Activated CD8-positive, alpha-beta T cell treated with anti-CD3 and anti-CD28 coated beads, Interleukin-2, amount 10 ng/mL, durations not matched to agents 7 days and 5 days (primary cell): Measurements from ENCODE around the gene KIF17. TPM values are rescaled to one million over a fixed set of nuclear protein-coding genes. Genes with fewer than 3 reads are reported as not detected.

Experiments used
- ATAC-seq: fragments of 150-1000 bp; cut with Tn5 transposase; one replicate; pipeline ENCODE4 v1.10.0; 2021; ENCODE audit warnings: moderate library complexity
- CTCF ChIA-PET: fragments of 350-600 bp; sonication (Branson Sonifier 250); formaldehyde crosslinking; loops from one replicate; lab custom pipeline; 2021; ENCODE audit warnings: antibody characterized with exemption; lab: Charles Lee
- POLR2A ChIA-PET: fragments of 350-600 bp; sonication (Branson Sonifier 250); formaldehyde crosslinking; loops from one replicate; lab custom pipeline; 2021; ENCODE audit warnings: antibody characterized with exemption; lab: Charles Lee
- DNase-seq: peaks from one replicate; pipeline ENCODE4 v3.0.0-alpha.2; 2020
- H3K27ac Mint-ChIP-seq: one replicate; pipeline ENCODE4 v1.8.0; 2021; ENCODE audit warnings: mild to moderate bottlenecking, mixed read lengths
- H3K27me3 Mint-ChIP-seq: one replicate; pipeline ENCODE4 v1.8.0; 2021; ENCODE audit warnings: low read depth, mixed read lengths
- H3K36me3 Mint-ChIP-seq: one replicate; pipeline ENCODE4 v1.8.0; 2021; ENCODE audit warnings: low read depth, mixed read lengths
- H3K4me1 Mint-ChIP-seq: one replicate; pipeline ENCODE4 v1.8.0; 2021; ENCODE audit warnings: low read depth, mixed read lengths
- H3K4me3 Mint-ChIP-seq: one replicate; pipeline ENCODE4 v1.8.0; 2021; ENCODE audit warnings: mild to moderate bottlenecking, mixed read lengths
- H3K9me3 Mint-ChIP-seq: one replicate; pipeline ENCODE4 v1.8.0; 2022; ENCODE audit warnings: mixed read lengths; ENCODE audit not compliant: insufficient read depth
- total RNA-seq, 2 experiments: library from RNA; stranded (reverse); gene quantifications; one replicate each; pipeline ENCODE4 v1.2.3, GENCODE V29; 2021

KIF17 gene
- total RNA-seq, 2 experiments from 2014 or later, result not detected

DNA sequence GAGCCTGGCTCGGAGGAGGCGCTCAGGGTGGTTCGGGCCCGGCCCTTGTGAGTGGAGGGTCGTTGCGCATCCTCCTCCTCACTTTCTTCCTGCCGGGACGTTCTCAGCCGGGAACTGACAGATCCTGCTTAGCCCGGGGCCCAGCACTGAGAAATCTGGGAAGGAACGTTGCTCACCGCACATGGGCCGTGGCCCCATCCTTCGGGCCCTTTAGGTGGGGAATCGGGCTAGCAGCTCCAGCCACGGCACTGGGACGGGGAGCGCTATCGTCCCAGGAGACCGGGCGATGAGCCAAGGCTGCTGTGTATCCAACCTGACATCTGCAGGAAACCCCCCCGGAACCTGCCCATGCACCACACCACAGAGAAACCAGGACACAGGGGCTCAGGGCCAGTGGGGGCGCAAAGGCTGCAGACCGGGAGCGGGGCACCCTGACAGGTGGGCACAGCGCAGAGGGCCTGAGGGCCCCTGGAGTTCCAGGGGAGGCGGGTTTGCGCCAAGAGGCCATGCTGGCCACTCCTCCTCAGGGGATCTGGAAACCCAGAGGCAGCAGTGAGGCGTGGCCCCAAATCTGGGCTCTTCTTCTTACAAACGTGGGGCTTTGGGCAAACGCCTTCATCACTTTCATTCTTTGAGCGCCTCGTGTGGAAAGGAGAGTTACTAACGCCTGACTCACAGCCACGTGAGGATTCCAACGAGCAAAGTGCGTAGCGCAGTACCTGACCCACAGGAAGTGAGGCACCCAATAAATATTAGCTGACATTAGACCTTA lies 15.0 kb upstream of the KIF17 start, which contains the start of gene SH2D5:
SH2D5 (minus strand) TSS at position 116 of the 772 bp plus-strand sequence. CDS start 4,659 bp downstream, outside the sequence.
- CTCF ChIA-PET, result interaction anchor here (0.7 to 1.3 kb wide), 2 partner anchors 36 to 463 kb away, joined by 3 to 5 read pairs; no protein-coding TSS in a partner anchor
- Mint-ChIP-seq H3K4me1 (peaks cover 20% of the 10 kb centered on the region), H3K27me3 (peaks cover 32% of the 10 kb centered on the region), H3K9me3 (no peaks in the 10 kb centered on the region), H3K4me3 (peak within 1 kb of the TSS; percentile 76), H3K27ac (peak within 1 kb of the TSS; percentile 43), H3K36me3 (peaks cover 13% of the 10 kb centered on the region)
- peak; percentile 72 for ATAC-seq
- DNase-seq, result peak; percentile 81
- POLR2A ChIA-PET, result interaction anchor here (1.0 to 1.5 kb wide), 2 partner anchors 36 to 54 kb away, joined by 3 to 4 read pairs; partner anchors contain the start of gene HP1BP3

DNA sequence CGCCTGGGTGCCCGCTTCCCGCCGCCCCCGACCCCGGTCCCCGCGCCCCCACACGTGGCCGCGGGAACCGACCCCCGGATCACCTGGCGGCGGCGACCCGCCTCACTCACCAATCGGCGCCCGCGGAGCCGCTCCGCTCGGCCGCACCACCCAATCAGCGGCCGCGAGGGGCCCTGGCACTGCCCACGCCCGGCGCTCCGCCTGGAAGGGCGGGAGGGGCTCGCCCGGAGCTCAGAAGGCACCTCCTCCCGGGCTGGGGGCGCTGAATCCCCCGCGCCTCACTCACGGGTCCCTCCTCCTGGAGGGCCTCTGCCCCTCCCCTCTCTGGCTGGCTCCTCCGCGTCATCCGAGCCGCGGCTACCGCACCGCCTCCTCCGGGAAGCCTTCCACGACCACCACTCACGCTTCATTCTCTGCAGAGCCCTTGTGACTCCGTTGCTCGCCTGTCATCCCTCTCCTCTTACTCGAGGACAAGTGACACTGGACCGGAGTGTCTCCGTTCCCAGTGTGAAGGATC lies 14.3 kb upstream of the KIF17 start:
- Mint-ChIP-seq H3K27ac (peak overlapping the region; percentile 43), H3K9me3 (no peaks in the 10 kb centered on the region), H3K4me1 (peaks cover 20% of the 10 kb centered on the region), H3K36me3 (peaks cover 7% of the 10 kb centered on the region), H3K4me3 (peak overlapping the region; percentile 76), H3K27me3 (peaks cover 32% of the 10 kb centered on the region)
- ATAC-seq (peak; percentile 77), DNase-seq (peak; percentile 54)
- POLR2A ChIA-PET, result interaction anchor here (0.6 to 1.5 kb wide), 3 partner anchors 15 to 54 kb away, joined by 3 to 4 read pairs (median 3); partner anchors contain the start of genes HP1BP3 and KIF17
- CTCF ChIA-PET, result interaction anchor here (0.7 kb wide), 1 partner anchor 36 kb away, joined by 3 read pairs; no protein-coding TSS in a partner anchor

DNA sequence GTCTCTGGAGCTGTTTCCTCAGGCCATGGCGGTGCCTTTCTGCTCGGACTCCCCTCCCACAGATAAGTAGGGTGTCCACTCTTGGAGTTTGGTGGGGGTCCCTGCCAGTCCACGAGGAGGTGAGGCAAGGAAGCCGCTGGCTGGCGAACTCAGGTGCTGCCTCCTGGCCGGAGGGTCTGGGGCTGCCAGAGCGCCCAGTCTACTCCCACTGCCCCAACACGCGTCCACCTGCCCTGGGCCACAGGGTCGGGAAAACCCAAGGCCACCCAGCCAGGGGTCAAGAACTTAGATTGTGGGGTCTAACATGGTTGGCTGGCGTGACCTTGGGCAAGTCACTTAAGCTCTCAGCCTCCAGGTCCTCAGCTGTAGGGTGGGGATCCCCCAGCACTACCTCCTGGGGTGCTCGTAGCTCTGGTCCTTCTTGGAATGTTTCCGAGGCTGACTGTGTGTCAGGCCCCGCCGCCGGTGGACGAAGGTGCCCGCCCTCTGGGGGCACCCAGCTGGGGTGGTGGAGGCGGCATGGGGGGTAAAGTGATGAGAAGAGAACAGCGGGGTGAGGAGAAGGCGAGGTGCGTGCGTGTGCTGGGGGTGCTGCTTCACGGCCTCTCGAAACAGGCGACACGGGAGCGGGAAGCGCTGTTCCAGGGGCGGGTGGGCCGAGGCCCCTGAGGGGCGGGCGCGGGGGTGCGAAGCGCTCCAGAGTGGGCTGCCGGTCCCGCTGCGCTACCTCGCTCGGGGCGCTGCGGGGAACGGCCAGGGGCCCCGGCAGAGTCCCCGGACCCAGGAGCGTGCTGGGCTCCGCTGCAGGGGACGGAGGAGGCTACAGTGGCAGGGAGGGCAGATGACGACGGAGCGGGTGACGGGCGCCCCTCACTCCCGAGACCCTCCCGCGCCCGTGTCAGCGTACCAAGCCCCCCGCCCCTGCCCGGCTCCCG lies 13.5 kb upstream of the KIF17 start:
- peaks cover 20% of the 10 kb centered on the region for H3K4me1 Mint-ChIP-seq
- H3K27me3 Mint-ChIP-seq, result peaks cover 32% of the 10 kb centered on the region
- DNase-seq, result no peak
- H3K27ac Mint-ChIP-seq, result no peak overlapping the region
- no peaks in the 10 kb centered on the region for H3K9me3 Mint-ChIP-seq
- ChIA-PET POLR2A (interaction anchor here (0.6 to 1.5 kb wide), 4 partner anchors 14 to 55 kb away, joined by 3 to 7 read pairs (median 4); partner anchors contain the start of genes HP1BP3 and KIF17), CTCF (interaction anchor here (1.0 to 4.1 kb wide), 3 partner anchors 11 to 464 kb away, joined by 3 to 15 read pairs (median 3); no protein-coding TSS in a partner anchor)
- peaks cover 4% of the 10 kb centered on the region for H3K36me3 Mint-ChIP-seq
- H3K4me3 Mint-ChIP-seq, result peak overlapping the region; percentile 64
- peak; percentile 24 for ATAC-seq

DNA sequence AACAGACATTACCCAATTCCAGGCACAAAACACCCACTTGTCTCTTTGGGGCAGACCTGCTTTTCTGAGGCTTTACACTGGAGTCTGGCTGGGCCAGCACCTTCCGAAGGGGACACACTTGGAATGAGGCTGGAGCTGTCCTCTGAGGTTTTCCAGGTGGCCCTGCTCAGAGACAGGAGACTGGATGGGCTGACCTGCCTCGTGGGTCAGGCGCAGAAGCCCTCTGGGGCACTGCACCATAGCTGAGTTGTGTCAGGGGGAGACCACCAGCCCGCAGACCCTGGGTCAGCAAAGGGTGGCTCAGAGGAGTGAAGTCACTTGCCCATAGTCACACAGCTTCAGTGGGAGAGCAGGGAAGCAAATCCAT lies 12.9 kb upstream of the KIF17 start:
- POLR2A ChIA-PET, result interaction anchor here (1.2 kb wide), 1 partner anchor 56 kb away, joined by 7 read pairs; no protein-coding TSS in a partner anchor
- peaks cover under 1% of the 10 kb centered on the region for H3K36me3 Mint-ChIP-seq
- H3K9me3 Mint-ChIP-seq, result no peaks in the 10 kb centered on the region
- no peak overlapping the region for H3K27ac Mint-ChIP-seq
- ATAC-seq (no peak), DNase-seq (no peak)
- peak overlapping the region; percentile 26 for H3K4me3 Mint-ChIP-seq
- H3K27me3 Mint-ChIP-seq, result peaks cover 32% of the 10 kb centered on the region
- CTCF ChIA-PET, result interaction anchor here (1.0 to 4.1 kb wide), 3 partner anchors 11 to 464 kb away, joined by 3 to 15 read pairs (median 3); no protein-coding TSS in a partner anchor
- H3K4me1 Mint-ChIP-seq, result peaks cover 20% of the 10 kb centered on the region

DNA sequence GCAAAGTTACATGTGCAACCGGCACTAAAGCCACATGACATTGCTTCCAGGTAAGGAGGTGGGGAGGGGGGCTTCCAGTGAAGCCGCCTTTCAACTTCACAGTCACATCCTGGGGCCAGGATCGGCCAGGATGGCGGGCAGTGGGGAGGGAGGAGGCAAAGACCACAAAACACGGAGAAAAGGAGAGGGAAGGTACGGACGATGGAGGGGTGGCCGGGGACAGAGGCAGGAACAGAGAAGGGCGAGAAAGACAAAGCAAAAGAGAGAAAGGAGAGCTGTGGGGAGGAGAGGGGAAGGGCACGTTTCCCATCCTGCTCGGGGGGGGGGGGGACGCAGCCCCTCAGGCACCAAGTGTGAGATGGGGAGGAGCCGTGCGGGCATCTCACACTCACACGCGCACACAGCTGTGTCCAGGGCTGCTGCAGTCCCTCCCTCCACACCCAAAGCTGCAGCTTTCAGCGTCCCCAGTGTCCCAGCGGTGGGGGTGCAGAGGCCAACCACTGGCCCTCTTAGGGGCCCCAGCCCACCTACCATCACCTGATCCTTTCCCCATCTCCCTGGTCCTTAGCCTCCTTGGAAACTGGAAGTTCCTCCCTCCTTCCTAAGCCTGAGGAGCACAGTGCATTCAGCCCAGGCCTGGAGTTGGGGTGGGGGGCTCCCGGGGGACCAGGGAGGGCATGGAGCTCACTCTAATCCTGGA lies 12.3 kb upstream of the KIF17 start:
- Mint-ChIP-seq H3K27me3 (peaks cover 32% of the 10 kb centered on the region), H3K36me3 (no peaks in the 10 kb centered on the region), H3K9me3 (no peaks in the 10 kb centered on the region), H3K27ac (no peak overlapping the region), H3K4me1 (peaks cover 20% of the 10 kb centered on the region), H3K4me3 (no peak overlapping the region)
- ATAC-seq, result no peak
- POLR2A ChIA-PET, result interaction anchor here (1.2 kb wide), 1 partner anchor 56 kb away, joined by 7 read pairs; no protein-coding TSS in a partner anchor
- no peak for DNase-seq
- CTCF ChIA-PET, result interaction anchor here (1.0 to 4.1 kb wide), 3 partner anchors 10 to 465 kb away, joined by 3 to 15 read pairs (median 3); no protein-coding TSS in a partner anchor

DNA sequence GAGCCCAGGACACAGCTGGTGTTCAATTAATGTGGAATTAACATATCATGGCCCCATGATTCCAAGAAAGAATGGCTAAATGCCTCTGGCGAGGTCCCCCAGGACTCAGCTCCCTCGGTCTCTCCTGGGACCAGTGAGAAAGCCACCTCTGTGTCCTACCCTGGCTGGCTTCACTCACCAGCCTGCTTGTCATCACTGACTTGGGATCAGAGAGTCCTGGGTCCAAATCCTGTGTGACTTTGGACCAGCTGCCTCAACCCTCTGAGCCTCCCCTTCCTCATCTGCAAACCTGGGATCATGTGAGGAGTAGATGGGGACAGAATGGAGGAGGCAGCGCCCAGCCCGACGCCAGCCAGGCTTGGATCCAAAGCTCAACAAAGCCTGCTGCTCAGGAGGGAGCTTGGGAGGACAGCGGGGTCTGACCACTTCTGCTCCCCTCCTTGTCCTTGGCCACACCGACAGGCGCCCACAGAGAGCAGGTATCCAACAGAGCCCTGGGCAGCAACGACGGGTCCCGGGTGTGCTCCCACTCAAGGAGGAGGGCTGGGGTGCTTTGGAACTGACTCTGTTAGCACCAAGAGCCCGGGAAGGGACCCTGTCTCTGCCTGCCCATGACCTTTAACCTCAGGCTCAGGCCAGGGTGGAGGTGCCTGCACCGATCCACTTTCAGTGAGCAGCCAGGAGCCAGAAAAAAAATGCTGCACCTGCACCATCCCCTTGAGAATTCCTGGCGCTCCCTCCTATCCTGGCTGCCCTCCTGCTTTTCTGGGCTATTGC lies 11.5 kb upstream of the KIF17 start:
- no peak overlapping the region for H3K27ac Mint-ChIP-seq
- DNase-seq (no peak), ATAC-seq (no peak)
- ChIA-PET CTCF (interaction anchor here (0.8 to 4.1 kb wide), 2 partner anchors 32 to 41 kb away, joined by 3 to 15 read pairs; no protein-coding TSS in a partner anchor), POLR2A (no interaction called here)
- H3K36me3 Mint-ChIP-seq, result no peaks in the 10 kb centered on the region
- peaks cover 20% of the 10 kb centered on the region for H3K4me1 Mint-ChIP-seq
- H3K9me3 Mint-ChIP-seq, result no peaks in the 10 kb centered on the region
- H3K4me3 Mint-ChIP-seq, result no peak overlapping the region
- peaks cover 32% of the 10 kb centered on the region for H3K27me3 Mint-ChIP-seq

DNA sequence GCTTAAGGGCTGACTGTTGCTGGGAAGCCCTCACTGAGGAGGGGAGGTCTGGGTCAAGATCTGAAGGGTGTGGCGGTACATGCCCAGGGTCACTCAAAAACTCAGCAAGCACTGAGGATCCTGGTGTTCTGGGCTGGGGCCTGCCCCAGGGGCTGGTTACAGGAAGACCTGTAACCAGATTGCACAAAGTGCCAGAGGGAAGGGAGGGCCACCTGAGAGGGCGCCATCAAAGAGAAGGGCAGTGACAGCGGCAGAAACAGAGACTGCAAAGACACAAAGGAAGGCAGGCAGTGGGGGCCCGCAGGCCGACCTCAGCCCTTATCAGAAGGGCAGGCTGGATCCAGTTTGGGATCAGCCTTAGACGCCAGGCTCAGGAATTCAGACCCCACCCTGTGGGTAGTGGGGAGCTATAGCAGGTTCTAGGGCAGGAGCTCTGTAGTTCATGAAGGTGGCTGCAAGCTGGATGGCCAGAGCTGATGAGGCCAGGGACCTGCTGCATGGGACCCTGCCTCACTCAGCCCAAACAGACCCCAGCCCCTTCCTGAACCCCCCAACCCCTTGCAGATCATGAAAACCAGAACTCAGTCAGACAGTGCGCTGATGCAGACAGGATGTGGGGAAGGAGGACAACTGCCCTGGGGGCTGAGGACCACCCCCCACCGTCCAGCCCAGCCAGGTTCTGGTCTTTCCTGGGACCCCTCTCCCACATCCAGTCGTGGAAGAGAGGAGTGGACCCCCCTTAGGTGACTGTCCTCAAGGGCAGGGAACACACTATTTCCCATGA lies 10.8 kb upstream of the KIF17 start:
- Mint-ChIP-seq H3K4me1 (peaks cover 19% of the 10 kb centered on the region), H3K27me3 (peaks cover 32% of the 10 kb centered on the region), H3K36me3 (no peaks in the 10 kb centered on the region), H3K4me3 (no peak overlapping the region), H3K9me3 (no peaks in the 10 kb centered on the region), H3K27ac (no peak overlapping the region)
- ATAC-seq, result no peak
- ChIA-PET CTCF (interaction anchor here (0.8 to 4.1 kb wide), 2 partner anchors 31 to 42 kb away, joined by 3 to 15 read pairs; no protein-coding TSS in a partner anchor), POLR2A (interaction anchor here (0.7 kb wide), 1 partner anchor 466 kb away, joined by 4 read pairs; no protein-coding TSS in a partner anchor)
- DNase-seq, result no peak

DNA sequence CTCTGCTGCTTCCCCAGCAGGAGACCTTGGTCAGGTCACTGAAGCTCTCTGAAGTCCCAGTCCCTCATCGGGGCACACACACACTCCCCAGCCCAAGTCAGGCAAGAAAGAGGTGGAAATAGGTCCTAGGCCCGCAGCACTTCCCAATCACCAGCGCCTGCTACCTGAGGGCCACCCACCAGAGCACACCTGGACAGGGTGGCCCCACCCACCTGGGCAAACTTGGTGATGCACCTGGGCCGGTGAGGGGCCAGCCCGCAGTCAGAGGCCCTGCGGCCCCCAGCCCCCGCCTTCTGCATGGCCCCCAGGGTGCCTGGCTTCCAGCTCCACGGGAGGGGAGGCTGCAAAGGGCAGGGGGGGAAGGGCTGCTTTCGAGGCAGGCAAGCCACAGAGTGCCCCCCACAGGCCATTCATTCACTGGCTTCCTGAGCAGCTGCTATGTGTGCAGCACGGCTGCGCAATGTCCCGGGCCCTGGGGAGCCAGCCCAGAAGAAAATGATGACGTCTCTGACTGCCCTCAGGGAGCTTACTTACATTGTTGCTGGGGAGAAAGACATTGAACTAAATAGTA lies 10.0 kb upstream of the KIF17 start:
- Mint-ChIP-seq H3K4me1 (peaks cover 12% of the 10 kb centered on the region), H3K27ac (no peak overlapping the region), H3K27me3 (peaks cover 32% of the 10 kb centered on the region), H3K4me3 (no peak overlapping the region), H3K9me3 (no peaks in the 10 kb centered on the region), H3K36me3 (no peaks in the 10 kb centered on the region)
- POLR2A ChIA-PET, result interaction anchor here (0.7 kb wide), 1 partner anchor 467 kb away, joined by 4 read pairs; no protein-coding TSS in a partner anchor
- no peak for DNase-seq
- CTCF ChIA-PET, result interaction anchor here (4.1 kb wide), 1 partner anchor 31 kb away, joined by 15 read pairs; no protein-coding TSS in a partner anchor
- ATAC-seq, result no peak
